ENCODE data around the gene C1orf116. TPM values are rescaled to one million over a fixed set of nuclear protein-coding genes. Genes with fewer than 3 reads are reported as not detected.
A peak's percentile ranks its signal among the peaks of the same experiment; 100 is the strongest.

The C1orf116 gene
- total RNA-seq, 1 donor = not detected

- peak overlapping the region; percentile 95 for H3K4me2 ChIP-seq (ENCODE audit: insufficient read depth, low read length)
- H3K9me3 ChIP-seq (ENCODE audit: low read depth, low read length) = no peaks in the 10 kb centered on the region
- no peak for DNase-seq (ENCODE audit: insufficient read length, low spot score, missing footprints)
- H2AFZ ChIP-seq (ENCODE audit: low read length) = peak overlapping the region; percentile 95
- peaks cover 22% of the 10 kb centered on the region for H3K36me3 ChIP-seq (ENCODE audit: insufficient read depth, low read length)
- H3K27me3 ChIP-seq (ENCODE audit: insufficient read depth, low read length) = no peaks in the 10 kb centered on the region
- peak; percentile 82 for TF ChIP-seq CTCF (IDR thresholded peaks at IDR 0.05; ENCODE audit: extremely low read depth, low read depth, low read length)
- peak overlapping the region; percentile 97 for H3K4me3 ChIP-seq (ENCODE audit: insufficient read depth, low read length)
- H3K4me1 ChIP-seq (ENCODE audit: insufficient read depth, low read length) = peaks cover 36% of the 10 kb centered on the region
- H3K79me2 ChIP-seq (ENCODE audit: insufficient read depth, low read length) = peaks cover 56% of the 10 kb centered on the region
- peak overlapping the region; percentile 95 for H3K27ac ChIP-seq (ENCODE audit: low read depth, low read length)
- H4K20me1 ChIP-seq (ENCODE audit: insufficient read depth, low read length) = peaks cover 28% of the 10 kb centered on the region
Measured at GRCh38 chr1:207049974-207050391, 17.4 kb upstream of the C1orf116 start.

GRCh38 chr1:207049514-207049913, 17.0 kb upstream of the C1orf116 start:
- Histone ChIP-seq H3K36me3 (ENCODE audit: insufficient read depth, low read length) (peaks cover 22% of the 10 kb centered on the region), H4K20me1 (ENCODE audit: insufficient read depth, low read length) (peaks cover 28% of the 10 kb centered on the region), H3K27me3 (ENCODE audit: insufficient read depth, low read length) (no peaks in the 10 kb centered on the region), H3K4me1 (ENCODE audit: insufficient read depth, low read length) (peaks cover 36% of the 10 kb centered on the region), H3K4me2 (ENCODE audit: insufficient read depth, low read length) (peak overlapping the region; percentile 95), H2AFZ (ENCODE audit: low read length) (no peak overlapping the region), H3K79me2 (ENCODE audit: insufficient read depth, low read length) (peaks cover 56% of the 10 kb centered on the region), H3K9me3 (ENCODE audit: low read depth, low read length) (no peaks in the 10 kb centered on the region), H3K27ac (ENCODE audit: low read depth, low read length) (peak overlapping the region; percentile 95), H3K4me3 (ENCODE audit: insufficient read depth, low read length) (peak overlapping the region; percentile 97)
- TF ChIP-seq CTCF (IDR thresholded peaks at IDR 0.05; ENCODE audit: extremely low read depth, low read depth, low read length) = no peak
- no peak for DNase-seq (ENCODE audit: insufficient read length, low spot score, missing footprints)

GRCh38 chr1:207049054-207049453, 16.5 kb upstream of the C1orf116 start:
- H3K36me3 ChIP-seq (ENCODE audit: insufficient read depth, low read length) = peaks cover 22% of the 10 kb centered on the region
- peaks cover 56% of the 10 kb centered on the region for H3K79me2 ChIP-seq (ENCODE audit: insufficient read depth, low read length)
- H3K4me2 ChIP-seq (ENCODE audit: insufficient read depth, low read length) = peak overlapping the region; percentile 95
- H4K20me1 ChIP-seq (ENCODE audit: insufficient read depth, low read length) = peaks cover 28% of the 10 kb centered on the region
- peaks cover 36% of the 10 kb centered on the region for H3K4me1 ChIP-seq (ENCODE audit: insufficient read depth, low read length)
- H2AFZ ChIP-seq (ENCODE audit: low read length) = no peak overlapping the region
- no peak for TF ChIP-seq CTCF (IDR thresholded peaks at IDR 0.05; ENCODE audit: extremely low read depth, low read depth, low read length)
- no peak overlapping the region for H3K4me3 ChIP-seq (ENCODE audit: insufficient read depth, low read length)
- no peak for DNase-seq (ENCODE audit: insufficient read length, low spot score, missing footprints)
- no peak overlapping the region for H3K27ac ChIP-seq (ENCODE audit: low read depth, low read length)
- H3K9me3 ChIP-seq (ENCODE audit: low read depth, low read length) = no peaks in the 10 kb centered on the region
- H3K27me3 ChIP-seq (ENCODE audit: insufficient read depth, low read length) = no peaks in the 10 kb centered on the region

- peaks cover 56% of the 10 kb centered on the region for H3K79me2 ChIP-seq (ENCODE audit: insufficient read depth, low read length)
- no peak overlapping the region for H2AFZ ChIP-seq (ENCODE audit: low read length)
- H3K4me2 ChIP-seq (ENCODE audit: insufficient read depth, low read length) = no peak overlapping the region
- H4K20me1 ChIP-seq (ENCODE audit: insufficient read depth, low read length) = peaks cover 28% of the 10 kb centered on the region
- H3K4me1 ChIP-seq (ENCODE audit: insufficient read depth, low read length) = peaks cover 30% of the 10 kb centered on the region
- no peak overlapping the region for H3K4me3 ChIP-seq (ENCODE audit: insufficient read depth, low read length)
- peaks cover 22% of the 10 kb centered on the region for H3K36me3 ChIP-seq (ENCODE audit: insufficient read depth, low read length)
- no peak for TF ChIP-seq CTCF (IDR thresholded peaks at IDR 0.05; ENCODE audit: extremely low read depth, low read depth, low read length)
- H3K27ac ChIP-seq (ENCODE audit: low read depth, low read length) = no peak overlapping the region
- H3K9me3 ChIP-seq (ENCODE audit: low read depth, low read length) = no peaks in the 10 kb centered on the region
- no peak for DNase-seq (ENCODE audit: insufficient read length, low spot score, missing footprints)
- no peaks in the 10 kb centered on the region for H3K27me3 ChIP-seq (ENCODE audit: insufficient read depth, low read length)
Measured at GRCh38 chr1:207048041-207048440, 15.5 kb upstream of the C1orf116 start.
